Ovary (tissue), 9 donors: ENCODE results near the gene LSAMP. TPM values are rescaled to one million over a fixed set of nuclear protein-coding genes. Genes with fewer than 3 reads are reported as not detected.

Source experiments
- DNase-seq, 5 donors: peaks; one replicate each; pipeline ENCODE4 v3.0.0-alpha.2; 2019 to 2020
- H3K27ac ChIP-seq, 2 donors: fragments of 200-600 bp; one replicate each; pipeline versions ENCODE4 v1.5.1 to v1.8.0; 2019 to 2022
- H3K27me3 ChIP-seq: fragments of 200-600 bp; one replicate; pipeline ENCODE4 v1.8.0; 2022
- H3K36me3 ChIP-seq: fragments of 200-600 bp; sonication (generic); one replicate; pipeline ENCODE4 v1.5.1; 2019
- H3K4me1 ChIP-seq: one replicate; pipeline ENCODE4 v1.8.1; 2013; ENCODE audit warnings: mild to moderate bottlenecking, moderate library complexity; ENCODE audit not compliant: insufficient read depth
- H3K4me3 ChIP-seq: fragments of 200-600 bp; sonication (generic); one replicate; pipeline ENCODE4 v1.5.1; 2017
- H3K9me3 ChIP-seq, 2 donors: fragments of 200-600 bp in 1 of 2; sonication (generic) in 1 of 2; one replicate each; pipeline versions ENCODE4 v1.5.1 to v1.8.1; 2013 to 2019; ENCODE audit warnings: mild to moderate bottlenecking in 1 of 2, moderate library complexity in 1 of 2
- EP300 ChIP-seq: sonication (generic); formaldehyde crosslinking; IDR thresholded peaks from one replicate; pipeline ENCODE4 v1.6.1; 2017; ENCODE audit warnings: antibody characterized with exemption
- POLR2A ChIP-seq: fragments of 450-650 bp; IDR thresholded peaks from one replicate; pipeline ENCODE4 v1.6.1; 2017; ENCODE audit warnings: antibody characterized with exemption, mild to moderate bottlenecking, moderate library complexity
- WGBS, 3 donors: extraction: QIAGEN DNeasy Blood & Tissue Kit in 1 of 3; methylation state at CpG; one replicate each; pipeline versions ENCODE4 v1.1.5 to v1.1.7; 2013 to 2017; 5-methylcytosine and 5-hydroxymethylcytosine counted together
- intact Hi-C, 4 donors: fragments of 100-400 bp; cut with DNase I; formaldehyde crosslinking; loops; one replicate each; pipeline versions ENCODE4 v1.11.0 to v1.15.1; 2022 to 2023
- polyA plus RNA-seq, 2 donors: library from polyadenylated mRNA; stranded (reverse); fragments of 200-250 nt in 1 of 2; fragments of 350-450 nt in 1 of 2; fragmentation: Illumina TruSeq in 1 of 2; extraction: RNeasy Lipid Tissue Mini Kit (QIAGEN cat#74804) in 1 of 2; gene quantifications; one replicate each; pipeline ENCODE4 v1.2.3, GENCODE V29; 2013 to 2014
- total RNA-seq, 7 donors: library from RNA; depleted of rRNA in 2 of 7; stranded (reverse); fragments of >200 nt in 2 of 7; fragmentation: NEBNext Ultra II Directional in 3 of 7; extraction: Animal tissue kit (Norgen Biotek cat#: 25700) in 3 of 7; gene quantifications; one replicate each; pipeline versions ENCODE4 v1.1.0 to v1.2.4, GENCODE V29; 2016 to 2023
- TF ChIP-seq, protein P1 (sequence below), 3 donors: fragments of 450-650 bp in 2 of 3; fragments of 200-600 bp in 1 of 3; IDR thresholded peaks; one replicate each; pipeline versions ENCODE4 v1.5.1 to v1.8.0; 2016 to 2022; ENCODE audit warnings: antibody characterized with exemption in 3 of 3, mild to moderate bottlenecking in 1 of 3
- donor health status: DM: no; HTN: no; CAD: no; lungs with moderate emphysema.
- donor health status: DM: no; HTN: no; CAD: no.
- donor health status: Bipolar disorder and iron deficiency.
- donor health status: DM: yes; HTN: yes; CAD: no.
- donor health status: DM: no; HTN: no; CAD: no.
- donor health status: DM: yes; HTN: yes; CAD: no.

LSAMP gene
- total and polyA plus RNA-seq, 9 donors, result 1.1 to 13.0 (median 5.4) TPM

DNA sequence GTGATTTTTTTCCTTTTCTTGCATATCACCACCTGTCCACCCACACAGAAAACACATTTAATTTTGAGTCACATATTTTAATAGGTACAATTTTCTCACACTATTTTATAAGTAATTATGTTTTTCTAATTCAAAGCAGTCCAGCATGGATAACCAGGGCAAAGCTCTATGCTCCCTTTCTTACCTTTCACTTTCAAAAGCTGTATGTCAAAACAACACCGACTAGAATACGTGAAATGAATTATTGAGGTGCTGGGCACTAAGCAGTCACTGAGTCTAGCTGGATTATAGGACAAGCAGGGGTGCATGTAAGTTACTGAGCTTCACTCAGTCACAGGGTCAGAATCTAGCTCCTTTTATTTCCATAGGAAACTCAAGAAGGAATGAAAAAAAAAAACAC is 60.6 kb downstream of the LSAMP start:
- no peak overlapping the region for H3K4me3 ChIP-seq
- intact Hi-C loops, result no loop called here
- no peaks in the 10 kb centered on the region for H3K27me3 ChIP-seq
- 57 to 75% (median 64%) methylated on average over 2 of the region's 2 CpGs for WGBS, 3 donors
- H3K36me3 ChIP-seq, result no peaks in the 10 kb centered on the region
- TF ChIP-seq, protein P1, sequence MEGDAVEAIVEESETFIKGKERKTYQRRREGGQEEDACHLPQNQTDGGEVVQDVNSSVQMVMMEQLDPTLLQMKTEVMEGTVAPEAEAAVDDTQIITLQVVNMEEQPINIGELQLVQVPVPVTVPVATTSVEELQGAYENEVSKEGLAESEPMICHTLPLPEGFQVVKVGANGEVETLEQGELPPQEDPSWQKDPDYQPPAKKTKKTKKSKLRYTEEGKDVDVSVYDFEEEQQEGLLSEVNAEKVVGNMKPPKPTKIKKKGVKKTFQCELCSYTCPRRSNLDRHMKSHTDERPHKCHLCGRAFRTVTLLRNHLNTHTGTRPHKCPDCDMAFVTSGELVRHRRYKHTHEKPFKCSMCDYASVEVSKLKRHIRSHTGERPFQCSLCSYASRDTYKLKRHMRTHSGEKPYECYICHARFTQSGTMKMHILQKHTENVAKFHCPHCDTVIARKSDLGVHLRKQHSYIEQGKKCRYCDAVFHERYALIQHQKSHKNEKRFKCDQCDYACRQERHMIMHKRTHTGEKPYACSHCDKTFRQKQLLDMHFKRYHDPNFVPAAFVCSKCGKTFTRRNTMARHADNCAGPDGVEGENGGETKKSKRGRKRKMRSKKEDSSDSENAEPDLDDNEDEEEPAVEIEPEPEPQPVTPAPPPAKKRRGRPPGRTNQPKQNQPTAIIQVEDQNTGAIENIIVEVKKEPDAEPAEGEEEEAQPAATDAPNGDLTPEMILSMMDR (IDR thresholded peaks at IDR 0.05), result no peak
- TF ChIP-seq EP300 (no peak), POLR2A (no peak)
- no peak for DNase-seq
- H3K4me1 ChIP-seq, result no peaks in the 10 kb centered on the region
- no peak overlapping the region for H3K27ac ChIP-seq
- H3K9me3 ChIP-seq, result no peaks in the 10 kb centered on the region

GRCh38 chr3:116378077-116378476 is 67.2 kb downstream of the LSAMP start:
- Histone ChIP-seq H3K27ac (no peak overlapping the region), H3K4me1 (no peaks in the 10 kb centered on the region), H3K36me3 (no peaks in the 10 kb centered on the region), H3K4me3 (no peak overlapping the region), H3K9me3 (no peaks in the 10 kb centered on the region), H3K27me3 (no peaks in the 10 kb centered on the region)
- intact Hi-C loops, result no loop called here
- no peak for DNase-seq
- 85 to 90% (median 88%) methylated on average over 1 of the region's 1 CpG for WGBS, 3 donors
- TF ChIP-seq EP300, result no peak
- TF ChIP-seq, protein P1 (IDR thresholded peaks at IDR 0.05), result no peak
- no peak for TF ChIP-seq POLR2A

DNA sequence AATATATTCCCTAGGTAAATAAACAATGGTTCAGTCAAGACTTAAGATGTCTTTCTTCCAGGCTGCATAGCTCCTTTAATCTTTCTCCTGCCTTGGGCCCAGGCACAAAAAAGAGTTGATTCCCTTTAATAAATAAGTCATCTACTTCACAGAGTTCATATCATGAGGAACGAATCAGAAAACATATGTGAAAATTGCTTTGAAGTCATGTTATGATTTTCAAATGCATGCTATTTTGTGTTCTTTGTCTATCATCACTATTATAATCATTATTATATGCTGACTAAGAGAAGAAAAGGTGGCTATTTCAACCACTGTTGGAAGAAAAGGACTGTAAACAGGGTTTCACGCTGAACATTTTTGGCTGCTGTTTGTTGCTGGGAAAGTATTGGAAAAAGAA is 70.4 kb downstream of the LSAMP start:
- 6 to 20% (median 10%) methylated on average over 2 of the region's 2 CpGs for WGBS, 3 donors
- Histone ChIP-seq H3K4me3 (no peak overlapping the region), H3K27me3 (no peaks in the 10 kb centered on the region), H3K4me1 (no peaks in the 10 kb centered on the region), H3K27ac (no peak overlapping the region), H3K9me3 (no peaks in the 10 kb centered on the region), H3K36me3 (no peaks in the 10 kb centered on the region)
- TF ChIP-seq EP300, result no peak
- TF ChIP-seq, protein P1 (IDR thresholded peaks at IDR 0.05), result no peak
- no peak for TF ChIP-seq POLR2A
- no peak for DNase-seq
- intact Hi-C loops, result no loop called here

- 80 to 84% (median 81%) methylated on average over 9 of the region's 9 CpGs for WGBS, 3 donors
- no peaks in the 10 kb centered on the region for H3K36me3 ChIP-seq
- H3K9me3 ChIP-seq, result no peaks in the 10 kb centered on the region
- no peak overlapping the region for H3K27ac ChIP-seq
- TF ChIP-seq, protein P1 (IDR thresholded peaks at IDR 0.05), result no peak
- intact Hi-C loops, result no loop called here
- H3K27me3 ChIP-seq, result no peaks in the 10 kb centered on the region
- no peak overlapping the region for H3K4me3 ChIP-seq
- no peaks in the 10 kb centered on the region for H3K4me1 ChIP-seq
- DNase-seq, result no peak
Measured at GRCh38 chr3:116367761-116368395, 77.4 kb downstream of the LSAMP start.
